ENCODE measurements around the gene EFNB3.

EFNB3 gene

GRCh38 chr17:7715936-7716886 lies 11.2 kb downstream of the EFNB3 start:
- Histone ChIP-seq H3K9ac (ENCODE audit: low read depth, low read length, poor library complexity) (no peak overlapping the region), H2BK12ac (ENCODE audit: low read length) (no peak overlapping the region), H3K36me3 (replicated peaks in 1 of 2; ENCODE audit: control insufficient read depth in 2 of 2, insufficient read depth in 2 of 2, low read length in 2 of 2) (no peaks in the 10 kb centered on the region), H3K4me3 (ENCODE audit: low read length in 2 of 2) (peak overlapping the region; percentile 71 to 72), H2BK15ac (ENCODE audit: low read length) (peak overlapping the region; percentile 57), H3K4ac (ENCODE audit: low read length) (no peak overlapping the region), H3K79me1 (ENCODE audit: low read depth, low read length) (no peaks in the 10 kb centered on the region), H3K4me2 (ENCODE audit: insufficient read depth, low read length, poor library complexity, severe bottlenecking) (peak overlapping the region; percentile 49), H3K9me3 (replicated peaks in 1 of 2; ENCODE audit: control insufficient read depth in 2 of 2, insufficient read depth in 1 of 2, low read depth in 1 of 2, low read length in 2 of 2) (peaks cover 0 to 1% of the 10 kb centered on the region in 2 donors), H2BK120ac (ENCODE audit: low read depth, low read length) (peak overlapping the region; percentile 53), H3K18ac (ENCODE audit: low read length) (peak overlapping the region; percentile 42), H2AFZ (ENCODE audit: low read length) (peak overlapping the region; percentile 100), H3K14ac (ENCODE audit: low read length) (no peak overlapping the region), H3K4me1 (ENCODE audit: control insufficient read depth in 2 of 2, insufficient read depth in 1 of 2, low read depth in 1 of 2, low read length in 2 of 2) (peaks cover 48 to 64% of the 10 kb centered on the region in 2 donors), H3K27ac (replicated peaks; ENCODE audit: low read length) (no peak overlapping the region), H4K91ac (ENCODE audit: low read depth, low read length, poor library complexity) (no peak overlapping the region), H4K8ac (ENCODE audit: low read depth, low read length) (no peak overlapping the region), H3K27me3 (ENCODE audit: control insufficient read depth in 3 of 3, insufficient read depth in 3 of 3, low read depth in 1 of 3, low read length in 3 of 3) (peaks cover 0 to 24% (median 2%) of the 10 kb centered on the region in 3 experiments), H2AK5ac (ENCODE audit: low read depth, low read length) (peak overlapping the region; percentile 93), H3K23ac (ENCODE audit: low read depth, low read length, poor library complexity) (no peak overlapping the region), H2BK5ac (ENCODE audit: low read length) (no peak overlapping the region)
- DNase-seq (ENCODE audit: low spot score): no peak
- no CpG with 5 or more reads among the region's 20 CpGs for WGBS, 2 donors (ENCODE audit: extremely low coverage in 2 of 2, insufficient read length in 2 of 2, insufficient replicate concordance in 1 of 2)

GRCh38 chr17:7716901-7717755 lies 12.1 kb downstream of the EFNB3 start, which contains the start of gene DNAH2:
Gene DNAH2, plus strand, starts transcription at chr17:7717744. Its CDS starts 1,991 bp downstream, at chr17:7719735.
- H3K27ac ChIP-seq (replicated peaks; ENCODE audit: low read length): peak within 1 kb of the TSS; percentile 87
- H4K8ac ChIP-seq (ENCODE audit: low read depth, low read length): no peak within 1 kb of the TSS
- peak within 1 kb of the TSS; percentile 72 to 92 for H3K4me3 ChIP-seq (ENCODE audit: low read length in 2 of 2)
- peak within 1 kb of the TSS; percentile 18 for H3K23ac ChIP-seq (ENCODE audit: low read depth, low read length, poor library complexity)
- no peak within 1 kb of the TSS for H2BK5ac ChIP-seq (ENCODE audit: low read length)
- H3K36me3 ChIP-seq (replicated peaks in 1 of 2; ENCODE audit: control insufficient read depth in 2 of 2, insufficient read depth in 2 of 2, low read length in 2 of 2): no peaks in the 10 kb centered on the region
- no peak within 1 kb of the TSS for H3K14ac ChIP-seq (ENCODE audit: low read length)
- no peak within 1 kb of the TSS for H3K4ac ChIP-seq (ENCODE audit: low read length)
- H2AK5ac ChIP-seq (ENCODE audit: low read depth, low read length): peak within 1 kb of the TSS; percentile 93
- no peaks in the 10 kb centered on the region for H3K79me1 ChIP-seq (ENCODE audit: low read depth, low read length)
- peak within 1 kb of the TSS; percentile 38 for H2BK15ac ChIP-seq (ENCODE audit: low read length)
- no peak within 1 kb of the TSS for H2BK12ac ChIP-seq (ENCODE audit: low read length)
- no peak within 1 kb of the TSS for H2BK120ac ChIP-seq (ENCODE audit: low read depth, low read length)
- WGBS, 2 donors (ENCODE audit: extremely low coverage in 2 of 2, insufficient read length in 2 of 2, insufficient replicate concordance in 1 of 2): no CpG with 5 or more reads among the region's 64 CpGs
- peaks cover 0 to 1% of the 10 kb centered on the region in 2 donors for H3K9me3 ChIP-seq (replicated peaks in 1 of 2; ENCODE audit: control insufficient read depth in 2 of 2, insufficient read depth in 1 of 2, low read depth in 1 of 2, low read length in 2 of 2)
- H4K91ac ChIP-seq (ENCODE audit: low read depth, low read length, poor library complexity): no peak within 1 kb of the TSS
- H3K18ac ChIP-seq (ENCODE audit: low read length): peak within 1 kb of the TSS; percentile 98
- peaks cover 38 to 55% of the 10 kb centered on the region in 2 donors for H3K4me1 ChIP-seq (ENCODE audit: control insufficient read depth in 2 of 2, insufficient read depth in 1 of 2, low read depth in 1 of 2, low read length in 2 of 2)
- H3K9ac ChIP-seq (ENCODE audit: low read depth, low read length, poor library complexity): peak within 1 kb of the TSS; percentile 88
- H2AFZ ChIP-seq (ENCODE audit: low read length): peak within 1 kb of the TSS; percentile 100
- DNase-seq (ENCODE audit: low spot score): peak; percentile 97
- H3K4me2 ChIP-seq (ENCODE audit: insufficient read depth, low read length, poor library complexity, severe bottlenecking): peak within 1 kb of the TSS; percentile 82
- peaks cover 0 to 24% (median 2%) of the 10 kb centered on the region in 3 experiments for H3K27me3 ChIP-seq (ENCODE audit: control insufficient read depth in 3 of 3, insufficient read depth in 3 of 3, low read depth in 1 of 3, low read length in 3 of 3)

GRCh38 chr17:7717756-7718350 lies 12.9 kb downstream of the EFNB3 start:
- H4K91ac ChIP-seq (ENCODE audit: low read depth, low read length, poor library complexity): no peak overlapping the region
- H3K27me3 ChIP-seq (ENCODE audit: control insufficient read depth in 3 of 3, insufficient read depth in 3 of 3, low read depth in 1 of 3, low read length in 3 of 3): peaks cover 0 to 24% (median 2%) of the 10 kb centered on the region in 3 experiments
- H3K9me3 ChIP-seq (replicated peaks in 1 of 2; ENCODE audit: control insufficient read depth in 2 of 2, insufficient read depth in 1 of 2, low read depth in 1 of 2, low read length in 2 of 2): peaks cover 0 to 1% of the 10 kb centered on the region in 2 donors
- no CpG with 5 or more reads among the region's 16 CpGs for WGBS, 2 donors (ENCODE audit: extremely low coverage in 2 of 2, insufficient read length in 2 of 2, insufficient replicate concordance in 1 of 2)
- no peak overlapping the region for H3K23ac ChIP-seq (ENCODE audit: low read depth, low read length, poor library complexity)
- no peak overlapping the region for H3K27ac ChIP-seq (replicated peaks; ENCODE audit: low read length)
- peak overlapping the region; percentile 69 for H3K18ac ChIP-seq (ENCODE audit: low read length)
- H3K4me1 ChIP-seq (ENCODE audit: control insufficient read depth in 2 of 2, insufficient read depth in 1 of 2, low read depth in 1 of 2, low read length in 2 of 2): peaks cover 31 to 49% of the 10 kb centered on the region in 2 donors
- peak overlapping the region; percentile 72 to 92 for H3K4me3 ChIP-seq (ENCODE audit: low read length in 2 of 2)
- H2BK5ac ChIP-seq (ENCODE audit: low read length): no peak overlapping the region
- no peak overlapping the region for H3K14ac ChIP-seq (ENCODE audit: low read length)
- no peak for DNase-seq (ENCODE audit: low spot score)
- H3K4me2 ChIP-seq (ENCODE audit: insufficient read depth, low read length, poor library complexity, severe bottlenecking): peak overlapping the region; percentile 82
- peak overlapping the region; percentile 18 for H2BK15ac ChIP-seq (ENCODE audit: low read length)
- no peak overlapping the region for H2BK120ac ChIP-seq (ENCODE audit: low read depth, low read length)
- no peak overlapping the region for H2AK5ac ChIP-seq (ENCODE audit: low read depth, low read length)
- H3K36me3 ChIP-seq (replicated peaks in 1 of 2; ENCODE audit: control insufficient read depth in 2 of 2, insufficient read depth in 2 of 2, low read length in 2 of 2): no peaks in the 10 kb centered on the region
- H3K9ac ChIP-seq (ENCODE audit: low read depth, low read length, poor library complexity): peak overlapping the region; percentile 67
- H2AFZ ChIP-seq (ENCODE audit: low read length): peak overlapping the region; percentile 100
- H3K4ac ChIP-seq (ENCODE audit: low read length): no peak overlapping the region
- no peaks in the 10 kb centered on the region for H3K79me1 ChIP-seq (ENCODE audit: low read depth, low read length)
- no peak overlapping the region for H4K8ac ChIP-seq (ENCODE audit: low read depth, low read length)
- no peak overlapping the region for H2BK12ac ChIP-seq (ENCODE audit: low read length)

All from neuronal stem cell (in vitro differentiated cells).